HG03354 (cell line): ENCODE measurements around the gene PPIL1.

Source experiments
- ATAC-seq: cut with Tn5 transposase; IDR thresholded peaks from one replicate; pipeline ENCODE4 v1.9.1; 2021; ENCODE audit warnings: mild to moderate bottlenecking; ENCODE audit not compliant: unreplicated experiment, poor library complexity, severe bottlenecking

Gene PPIL1

DNA sequence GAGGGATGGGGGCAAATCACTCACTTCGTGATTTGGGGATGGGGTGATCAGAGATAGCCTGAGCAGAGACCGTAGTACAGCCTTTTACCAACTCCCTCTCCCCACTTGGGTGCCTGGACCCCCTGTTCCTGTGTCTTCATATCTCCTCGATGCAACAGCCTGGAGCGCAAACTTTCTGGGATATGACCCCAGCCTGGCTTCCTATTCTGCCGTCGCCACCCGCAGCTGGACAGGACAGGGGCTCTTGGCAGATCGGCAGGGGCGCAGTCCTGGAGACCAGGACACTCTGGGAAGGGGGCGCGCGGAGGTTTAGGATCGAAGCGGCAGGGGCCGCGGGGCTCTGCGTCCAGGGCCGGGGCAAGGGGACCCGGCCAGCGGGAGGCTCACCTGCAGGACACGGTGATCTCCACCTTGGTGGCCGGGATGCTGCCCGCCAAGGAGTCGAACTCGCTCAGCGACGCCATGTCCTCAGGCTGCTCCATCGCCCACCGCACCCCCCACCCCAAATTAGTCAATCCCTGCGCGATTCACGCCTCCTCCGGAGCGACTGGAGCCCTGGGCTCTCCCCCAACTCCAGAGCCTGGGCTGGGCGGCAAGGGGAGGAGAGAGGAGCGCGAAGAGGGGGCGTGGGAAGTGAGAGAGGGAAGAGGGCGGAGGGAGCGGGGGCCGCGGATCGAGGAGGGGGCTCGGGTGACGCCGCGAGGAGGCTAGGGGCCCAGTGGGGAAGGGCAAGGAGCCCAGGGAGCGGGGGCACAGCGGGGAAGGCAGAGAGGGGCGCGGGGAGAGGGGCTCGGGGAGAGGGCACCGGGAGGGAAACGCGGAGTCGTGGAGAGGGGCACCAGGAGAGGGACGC is 35.5 kb downstream of the PPIL1 start, which contains the start of gene CPNE5:
Gene CPNE5, minus strand, starts transcription at position 549 of the 853 bp plus-strand sequence. Its CDS starts 67 bp downstream, at position 482.
- no peak for ATAC-seq

DNA sequence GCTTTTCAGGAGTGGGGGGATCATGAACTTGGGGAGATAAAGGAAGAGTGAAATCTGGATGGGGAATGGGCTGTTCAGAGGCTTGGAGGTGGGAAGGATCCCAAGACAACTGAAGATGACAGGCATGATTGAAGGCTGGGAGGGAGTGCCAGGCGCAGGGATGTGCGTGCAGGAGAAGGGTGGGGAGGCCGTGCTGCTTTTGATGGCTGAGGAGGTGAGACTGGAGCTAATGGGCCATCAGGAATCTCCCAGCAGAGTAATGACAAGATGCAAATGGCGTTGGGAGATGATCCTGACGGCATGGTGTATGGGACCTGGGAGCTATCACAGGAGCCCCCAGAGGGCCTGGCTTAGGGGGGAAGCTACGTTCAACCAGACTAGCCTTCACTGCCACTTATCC is 36.9 kb downstream of the PPIL1 start:
- no peak for ATAC-seq

DNA sequence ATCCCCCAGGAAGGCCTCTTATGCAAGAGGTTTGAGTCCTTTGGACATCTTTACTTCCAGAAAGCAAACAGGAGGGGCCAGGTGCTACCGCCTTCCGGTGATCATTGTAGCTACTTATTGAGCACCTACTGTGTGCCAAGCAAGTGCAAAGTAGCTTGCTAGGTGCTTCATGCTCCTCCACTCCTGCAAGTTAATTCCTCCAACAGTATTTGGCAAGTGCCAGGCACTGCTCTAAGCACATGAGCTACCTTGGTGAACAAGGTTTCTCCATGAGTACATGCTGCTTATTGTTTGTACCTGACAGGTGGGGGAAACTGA is 37.6 kb downstream of the PPIL1 start:
- no peak for ATAC-seq

DNA sequence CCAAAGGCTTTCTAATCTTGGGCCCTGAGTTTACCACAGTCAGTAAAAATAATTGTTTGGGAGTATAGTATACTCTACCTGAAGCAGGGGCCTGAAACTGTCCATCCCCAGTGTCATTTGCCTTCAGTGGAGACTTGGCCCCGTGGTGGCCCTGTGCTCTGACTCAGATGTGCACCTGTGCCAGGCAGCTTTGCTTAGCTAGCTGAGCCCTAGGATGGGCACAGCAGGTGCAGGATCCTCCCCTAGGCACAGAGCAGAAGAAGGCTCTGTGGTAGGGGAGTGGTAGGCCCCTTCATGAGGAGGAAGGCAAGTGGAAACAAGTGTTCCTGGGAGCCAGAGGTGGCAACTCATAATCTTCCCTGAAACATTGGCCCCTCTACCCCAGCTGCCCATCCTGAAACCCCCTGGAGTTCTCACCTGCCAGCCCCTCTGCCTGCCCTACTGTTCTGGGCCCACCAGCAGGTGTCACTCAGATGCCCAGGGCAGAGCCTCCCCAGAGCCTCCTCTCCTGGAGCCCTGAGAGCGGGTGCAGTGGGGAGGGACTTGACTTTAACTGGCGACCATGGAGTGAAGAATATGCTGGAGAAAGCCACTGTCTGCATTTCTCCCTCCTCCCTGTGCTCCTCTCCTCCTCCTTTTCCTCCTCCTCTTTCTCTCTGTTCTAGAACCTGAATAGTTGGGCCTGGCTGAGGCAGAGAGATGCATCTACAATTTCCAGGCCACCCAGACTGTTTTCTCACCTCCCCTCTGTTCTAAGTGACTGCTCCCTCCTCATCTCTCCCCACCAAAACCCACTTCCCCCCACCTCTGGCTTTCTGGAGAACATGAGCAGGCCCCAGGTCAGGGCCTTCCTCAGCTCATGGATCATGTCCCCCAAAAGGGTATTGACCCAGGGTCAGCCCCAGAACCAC is 38.2 kb downstream of the PPIL1 start:
- no peak for ATAC-seq

DNA sequence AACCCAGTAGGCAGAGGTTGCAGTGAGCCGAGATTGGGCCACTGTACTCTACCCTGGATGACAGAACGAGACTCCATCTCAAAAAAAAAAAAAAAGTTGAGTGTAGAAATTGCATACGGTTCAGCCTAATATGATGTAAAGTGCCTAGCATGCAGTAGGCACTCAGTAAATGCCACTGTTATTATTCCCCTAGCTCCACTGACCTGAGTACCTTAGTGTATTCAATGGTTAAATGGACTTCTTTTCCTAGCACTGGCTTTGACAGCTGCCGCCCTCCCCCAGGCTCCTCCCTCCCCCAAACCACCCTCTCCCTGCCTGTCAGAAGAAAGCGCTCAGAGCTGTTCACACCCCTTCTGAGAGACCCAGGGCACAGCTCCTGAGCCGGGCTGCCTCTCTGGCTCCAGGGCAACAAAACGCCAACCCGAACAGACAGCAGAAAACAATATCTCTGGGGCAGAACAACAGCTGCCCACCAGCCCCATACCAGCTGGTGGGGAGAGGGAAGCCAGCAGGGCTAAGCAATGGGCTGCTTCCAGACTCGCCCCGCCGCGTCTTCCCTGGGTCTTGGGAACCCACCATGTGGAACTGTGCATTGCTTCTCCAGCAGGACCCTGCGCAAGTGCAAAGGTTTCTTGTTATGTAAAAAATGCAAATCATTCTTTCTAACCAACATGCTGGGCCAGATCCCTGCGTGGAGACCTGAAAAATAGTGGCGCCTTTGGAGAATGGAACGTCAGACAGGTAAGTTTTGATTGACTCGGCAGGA is 39.8 kb downstream of the PPIL1 start:
- ATAC-seq: no peak

DNA sequence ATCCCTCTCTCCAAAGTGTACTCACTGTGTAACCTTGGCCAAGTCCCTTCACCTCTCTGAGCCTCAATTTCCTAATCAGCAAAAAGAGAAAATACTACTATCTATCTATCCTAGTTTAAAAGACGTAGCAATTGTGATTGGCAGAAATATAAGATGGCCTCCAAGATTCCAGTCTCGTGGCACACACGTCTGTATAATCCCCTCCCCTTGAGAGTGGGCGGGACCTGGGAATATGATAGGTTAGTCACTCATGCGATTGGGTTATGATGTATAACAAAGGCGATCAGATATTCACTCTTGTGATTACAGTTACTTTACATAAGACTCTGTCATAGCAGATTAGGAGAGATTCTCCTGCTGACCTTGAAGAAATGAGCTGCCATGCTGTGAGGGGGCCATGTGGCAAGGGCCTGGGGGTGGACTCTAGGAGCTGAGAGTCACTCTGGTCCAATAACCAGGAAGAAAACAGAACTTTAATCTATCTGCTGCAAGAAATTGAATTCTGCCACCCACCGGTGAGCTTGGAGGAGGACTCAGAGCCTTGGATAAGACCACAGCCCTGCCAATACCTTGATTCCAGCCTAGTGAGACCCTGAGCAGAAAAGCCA is 41.3 kb downstream of the PPIL1 start:
- no peak for ATAC-seq

DNA sequence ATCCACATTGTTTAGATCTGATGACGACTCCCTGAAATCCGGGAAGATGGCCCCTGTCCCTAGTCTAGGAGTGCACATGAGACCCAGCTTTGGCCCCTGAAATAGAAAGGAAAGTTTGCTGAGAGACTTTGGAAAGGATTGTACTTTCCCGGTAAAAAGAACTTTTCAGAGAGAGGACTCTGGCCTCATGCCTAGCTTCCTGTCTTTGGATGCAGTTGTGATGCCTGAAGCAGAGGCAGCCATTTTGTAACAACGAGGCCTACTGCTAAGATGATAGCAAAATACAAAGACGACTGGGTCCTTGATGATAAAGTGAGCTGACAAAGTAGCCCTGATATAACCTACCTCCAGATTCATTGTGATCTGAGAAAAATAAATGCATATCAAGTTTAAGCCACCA is 42.3 kb downstream of the PPIL1 start:
- ATAC-seq: no peak

DNA sequence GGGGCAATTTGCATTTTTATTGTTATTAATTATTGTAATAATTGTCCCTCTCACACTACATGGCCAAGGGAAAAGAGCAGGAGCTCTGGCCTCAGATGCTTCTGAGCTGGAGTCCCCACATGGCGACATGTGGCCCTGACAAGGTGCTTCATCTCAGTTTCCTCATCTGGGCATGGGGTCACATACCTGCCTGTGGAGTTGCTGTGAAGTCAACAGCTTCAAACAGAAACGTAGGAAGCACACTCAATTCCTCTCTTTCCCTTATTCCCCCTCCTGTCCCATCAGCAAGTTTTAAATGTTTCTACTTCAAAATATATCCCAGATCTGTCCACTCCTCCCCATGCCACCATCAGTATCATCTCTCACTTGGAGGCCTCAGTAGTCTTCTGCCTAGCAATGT is 44.0 kb downstream of the PPIL1 start:
- no peak for ATAC-seq

DNA sequence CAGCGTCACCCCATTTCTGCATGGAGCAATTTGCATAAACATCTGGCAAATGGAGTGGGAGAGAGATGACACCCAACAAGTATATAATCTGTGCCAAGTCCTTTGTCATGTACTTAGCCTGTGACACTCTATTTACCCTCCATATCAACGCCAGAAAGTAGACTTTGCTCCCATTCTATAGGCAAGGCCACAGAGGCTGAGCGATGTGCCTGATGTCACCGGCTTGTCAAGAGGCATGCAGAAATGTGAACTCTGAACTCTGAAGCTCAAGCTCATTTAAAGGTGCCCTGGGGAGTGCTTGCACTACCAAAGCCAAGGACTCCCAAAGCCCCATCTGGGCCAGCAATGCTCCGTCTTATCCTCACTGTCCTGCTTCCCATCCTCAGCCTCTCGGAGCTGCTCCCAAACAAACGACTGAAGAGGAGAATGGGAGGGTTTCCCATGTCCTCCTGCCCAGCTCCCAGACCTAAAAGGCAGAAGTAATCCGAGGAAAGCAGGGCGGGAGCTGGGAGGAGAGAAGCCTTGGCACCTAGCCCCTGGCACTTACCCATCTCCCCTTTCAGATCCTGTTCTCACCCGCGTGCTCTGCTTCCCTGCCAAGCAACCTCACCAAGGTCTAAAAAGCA is 44.6 kb downstream of the PPIL1 start:
- no peak for ATAC-seq

DNA sequence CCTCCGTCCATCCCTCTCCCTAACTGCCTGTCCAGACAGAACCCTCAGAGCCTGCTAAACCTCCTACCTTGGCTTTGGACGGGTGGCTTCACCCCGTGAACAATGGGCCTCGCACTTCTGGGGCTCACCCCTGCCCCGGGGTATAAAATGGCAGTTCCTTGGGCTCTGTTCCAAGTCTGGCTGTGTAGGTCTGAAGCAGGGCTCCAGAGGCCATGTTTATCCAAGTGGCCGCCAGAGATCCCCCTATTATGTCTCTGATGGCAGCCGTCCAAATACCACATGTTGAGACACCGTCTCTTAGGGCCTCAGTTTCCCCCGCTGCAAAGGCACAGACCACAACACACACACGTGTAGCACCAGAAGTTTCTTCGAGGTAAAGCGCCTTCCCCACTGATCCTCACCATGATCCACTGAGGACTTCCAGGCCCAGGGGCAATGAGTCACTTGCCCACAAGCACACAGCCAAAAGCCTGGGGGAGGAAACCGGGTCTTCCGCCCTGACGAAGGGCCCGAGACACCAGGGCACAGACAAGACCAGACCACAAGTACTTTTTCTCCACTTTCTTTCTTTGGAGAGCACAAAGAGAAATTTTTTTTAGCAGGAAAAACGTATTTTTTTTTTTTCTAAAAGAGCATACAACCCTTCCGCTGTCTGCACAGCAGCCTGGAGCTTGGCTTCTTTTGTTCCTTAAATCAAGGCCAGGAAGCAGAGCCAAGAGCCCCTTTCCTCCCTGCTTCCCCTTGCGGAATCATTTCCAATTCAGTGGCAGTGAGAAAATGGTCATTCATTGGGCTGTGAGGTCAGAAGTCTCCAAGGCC is 47.1 kb downstream of the PPIL1 start:
- ATAC-seq: no peak

DNA sequence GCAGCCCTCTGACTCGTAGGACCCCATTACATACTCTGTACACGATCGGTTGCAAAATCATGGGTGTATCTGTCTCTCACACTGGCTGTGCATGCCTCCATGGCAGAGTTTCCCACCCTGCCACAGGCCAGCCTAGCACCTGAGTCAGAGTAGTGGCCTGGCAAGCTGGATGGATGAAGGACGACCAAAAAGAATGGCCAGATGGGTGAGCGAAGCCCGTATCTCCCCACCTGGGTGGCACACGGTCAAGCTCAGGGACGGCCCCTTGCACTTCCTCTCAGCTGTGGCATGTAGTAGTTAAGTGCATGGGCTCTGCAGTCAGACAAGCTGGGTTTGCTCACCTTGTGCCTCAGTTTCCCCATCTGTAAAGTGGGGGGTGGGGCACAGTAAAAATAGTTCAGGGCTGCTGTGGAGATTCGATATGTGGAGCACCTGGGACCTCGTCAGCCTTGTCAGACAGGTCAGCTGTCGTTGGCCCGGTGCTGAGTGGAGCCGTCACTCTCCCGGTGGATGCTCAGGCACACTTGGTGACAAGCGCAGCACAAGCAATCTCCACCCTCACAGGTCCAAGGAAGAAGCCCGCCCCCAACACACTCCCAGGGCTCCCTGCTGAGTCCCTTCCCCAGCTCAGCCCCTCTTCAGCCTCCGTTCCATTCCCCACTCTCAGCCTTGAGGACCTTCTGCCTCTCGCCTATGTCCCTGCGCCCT is 47.9 kb downstream of the PPIL1 start:
- no peak for ATAC-seq

DNA sequence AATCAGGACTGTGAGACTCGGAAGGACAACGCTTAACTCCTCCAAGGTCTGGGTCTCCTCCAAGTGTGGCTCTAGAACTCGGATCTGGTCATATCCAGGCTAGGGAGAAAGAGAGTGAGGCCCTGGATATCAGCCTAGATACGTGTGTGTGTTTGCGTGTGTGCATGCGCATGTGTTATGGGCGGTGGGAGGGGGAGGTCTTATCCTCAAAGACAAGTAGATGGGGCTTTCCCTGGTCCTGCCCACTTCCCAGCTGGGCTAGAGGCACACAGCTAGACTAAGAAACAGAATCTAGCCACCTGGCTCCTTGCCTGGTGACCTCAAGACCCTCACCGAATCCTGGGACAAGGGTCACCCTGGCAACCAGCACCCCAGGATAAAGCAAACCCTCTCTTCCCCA is 48.6 kb downstream of the PPIL1 start:
- no peak for ATAC-seq

DNA sequence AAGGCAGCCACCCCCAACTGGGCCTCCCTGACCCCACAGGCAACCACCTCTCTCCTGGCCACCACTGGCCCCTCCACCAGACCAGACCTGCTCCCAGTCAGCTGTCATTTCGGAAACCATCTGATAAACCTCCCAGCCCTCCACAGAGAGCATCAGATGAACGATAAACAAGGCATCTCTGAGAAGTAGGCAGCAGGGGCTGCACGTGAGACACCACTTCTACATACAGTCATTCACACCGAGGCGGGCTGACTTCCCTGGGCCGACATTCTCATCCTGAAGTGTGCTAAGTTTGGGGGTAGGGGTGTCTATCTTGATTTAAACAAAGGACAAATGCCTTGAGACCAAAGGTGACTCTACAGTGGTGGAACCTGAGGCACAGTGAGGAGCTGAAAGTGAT is 49.2 kb downstream of the PPIL1 start:
- ATAC-seq: no peak

DNA sequence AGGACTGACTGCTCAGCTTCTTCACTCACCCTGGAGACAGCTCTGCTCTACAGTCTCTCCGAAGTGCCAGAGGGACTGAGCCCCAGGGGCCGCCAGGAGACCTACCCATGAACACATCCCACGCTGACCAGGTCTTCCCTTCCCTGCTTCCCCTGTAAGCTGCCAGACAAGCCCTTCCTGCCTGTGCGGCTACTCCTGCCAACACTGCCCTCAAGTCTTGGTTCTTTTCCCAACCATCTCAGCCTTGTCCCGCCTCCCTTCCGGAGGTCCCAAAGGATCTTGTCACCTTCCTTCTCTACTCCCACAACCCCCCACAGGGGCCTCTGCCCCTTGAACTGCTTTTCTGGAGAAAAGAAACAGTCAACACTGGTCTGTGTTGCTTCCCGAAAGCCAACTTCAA is 50.4 kb downstream of the PPIL1 start:
- ATAC-seq: no peak

DNA sequence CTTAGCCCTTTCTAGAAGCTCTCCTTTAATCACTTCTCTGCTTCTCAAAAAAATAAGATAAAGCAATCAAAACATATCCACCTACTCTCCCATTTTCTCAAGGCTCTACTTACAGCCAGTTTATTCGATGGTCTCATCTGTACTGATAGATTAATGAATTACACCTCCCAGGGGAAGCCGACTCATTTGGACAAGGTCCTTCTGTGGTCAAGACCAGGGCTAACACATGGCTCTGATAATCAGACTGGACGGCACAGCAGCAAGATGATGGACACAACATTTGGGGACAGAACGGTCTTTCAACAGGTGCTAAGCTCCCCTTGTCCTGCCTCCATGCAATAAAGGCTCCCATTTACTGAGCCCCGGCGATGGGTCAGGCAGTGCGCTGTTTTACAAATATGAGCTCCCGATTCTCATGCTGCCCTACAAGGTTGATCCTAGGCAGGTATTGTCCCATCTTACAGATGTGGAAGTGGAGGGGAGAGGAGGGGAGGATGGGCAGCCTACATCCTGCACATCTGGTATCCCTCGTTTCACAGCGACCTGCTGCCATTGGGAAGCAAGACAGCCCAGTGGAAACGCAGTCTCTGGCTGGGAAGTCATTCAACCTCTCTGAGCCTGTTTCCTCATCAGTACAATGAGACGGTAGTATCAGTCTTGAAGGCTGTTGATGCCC is 51.0 kb downstream of the PPIL1 start:
- no peak for ATAC-seq

DNA sequence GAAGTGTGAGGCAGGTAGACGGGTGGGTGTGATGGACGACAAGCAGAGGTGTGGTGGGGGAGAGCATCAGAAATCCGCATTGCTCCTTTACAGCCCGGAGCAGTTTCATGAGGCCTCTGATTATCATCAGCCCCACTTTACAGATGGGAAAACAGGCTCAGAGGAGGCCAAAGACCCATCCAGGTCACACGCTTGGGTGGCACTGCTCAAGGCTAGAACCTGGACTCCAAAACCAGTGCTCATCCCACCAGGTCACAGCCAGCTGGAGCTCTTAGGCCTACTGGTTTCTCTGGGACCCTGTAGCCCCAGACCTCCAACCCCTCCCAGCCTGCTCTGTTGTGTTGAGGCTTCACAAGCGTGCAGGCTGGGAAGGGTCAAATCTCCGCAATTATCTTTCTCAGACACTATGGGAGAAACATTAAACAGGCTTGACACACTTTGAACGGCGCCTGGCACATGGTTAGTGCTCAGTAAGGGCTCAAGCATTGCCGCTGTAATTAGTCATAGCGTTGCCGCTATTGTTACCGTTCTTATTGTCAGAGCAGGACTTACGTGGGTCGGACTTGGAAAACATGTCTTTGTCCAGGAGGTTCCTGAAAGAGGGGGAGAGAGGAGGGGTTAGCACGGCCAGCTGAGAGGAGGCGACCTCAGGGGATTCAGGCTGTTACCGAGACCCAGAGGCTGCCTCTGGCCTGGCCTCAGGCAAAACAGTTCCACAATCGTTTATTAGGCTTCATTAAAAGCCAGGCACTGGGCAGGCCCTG is 51.9 kb downstream of the PPIL1 start:
- no peak for ATAC-seq
